Measurements from ENCODE around the gene FAM98C. TPM values are rescaled to one million over a fixed set of nuclear protein-coding genes. Genes with fewer than 3 reads are reported as not detected.

Gene FAM98C
- total RNA-seq, 6 experiments from 2014 or later: 7.6 to 19.8 (median 9.8) TPM

GRCh38 chr19:38367041-38367440, 35.9 kb upstream of the FAM98C start:
- Histone ChIP-seq H3K9me3 (no peaks in the 10 kb centered on the region), H3K4me3 (no peak overlapping the region), H3K27me3 (peaks cover 0 to 11% of the 10 kb centered on the region in 2 donors), H3K27ac (no peak overlapping the region), H3K36me3 (no peaks in the 10 kb centered on the region), H3K4me1 (peaks cover 0 to 8% (median 0%) of the 10 kb centered on the region in 4 donors)
- DNase-seq (no peak), ATAC-seq (no peak)
- TF ChIP-seq POLR2A (IDR thresholded peaks at IDR 0.05): no peak
- no peak for TF ChIP-seq CTCF (IDR thresholded peaks at IDR 0.05)
- intact Hi-C loops (cut with DNase I): no loop called here
- WGBS (ENCODE audit: insufficient coverage, low coverage, low lambda C conversion rate, missing lambda C conversion rate): 64% methylated on average over 5 of the region's 12 CpGs

- Histone ChIP-seq H3K27ac (no peak overlapping the region), H3K27me3 (no peaks in the 10 kb centered on the region), H3K4me3 (no peak overlapping the region), H3K4me1 (no peaks in the 10 kb centered on the region), H3K36me3 (no peaks in the 10 kb centered on the region), H3K9me3 (no peaks in the 10 kb centered on the region)
- intact Hi-C loops (cut with DNase I): no loop called here
- ATAC-seq: no peak
- TF ChIP-seq CTCF (IDR thresholded peaks at IDR 0.05) (no peak), POLR2A (IDR thresholded peaks at IDR 0.05) (no peak)
- WGBS (ENCODE audit: insufficient coverage, low coverage, low lambda C conversion rate, missing lambda C conversion rate): 58% methylated on average over 2 of the region's 2 CpGs
- DNase-seq: no peak
Observed at GRCh38 chr19:38369584-38369983, 33.3 kb upstream of the FAM98C start.

DNA sequence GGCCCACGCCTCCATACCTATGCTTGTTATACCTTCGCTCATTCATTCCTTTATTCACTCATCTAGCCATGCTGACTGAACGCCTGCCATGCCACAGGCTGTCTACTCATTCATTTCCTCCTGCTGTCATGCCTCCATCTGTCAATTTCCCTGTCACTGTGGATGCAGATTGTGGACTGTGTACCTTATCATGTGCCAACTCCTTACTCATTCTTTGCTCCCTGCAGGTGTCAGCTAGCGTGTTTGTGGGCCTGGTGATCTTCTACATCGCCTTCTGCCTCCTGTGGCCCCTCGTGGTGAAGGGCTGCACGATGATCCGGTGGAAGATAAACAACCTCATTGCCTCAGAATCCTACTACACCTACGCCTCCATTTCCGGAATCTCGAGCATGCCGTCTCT, 32.6 kb upstream of the FAM98C start:
- 47% methylated on average over 6 of the region's 12 CpGs for WGBS (ENCODE audit: insufficient coverage, low coverage, low lambda C conversion rate, missing lambda C conversion rate)
- Histone ChIP-seq H3K27ac (no peak overlapping the region), H3K36me3 (no peaks in the 10 kb centered on the region), H3K27me3 (no peaks in the 10 kb centered on the region), H3K4me1 (peaks cover 0 to 2% (median under 1%) of the 10 kb centered on the region in 4 donors), H3K4me3 (no peak overlapping the region), H3K9me3 (no peaks in the 10 kb centered on the region)
- no peak for DNase-seq
- ATAC-seq: no peak
- TF ChIP-seq CTCF (IDR thresholded peaks at IDR 0.05) (no peak), POLR2A (IDR thresholded peaks at IDR 0.05) (no peak)
- intact Hi-C loops (cut with DNase I): no loop called here

DNA sequence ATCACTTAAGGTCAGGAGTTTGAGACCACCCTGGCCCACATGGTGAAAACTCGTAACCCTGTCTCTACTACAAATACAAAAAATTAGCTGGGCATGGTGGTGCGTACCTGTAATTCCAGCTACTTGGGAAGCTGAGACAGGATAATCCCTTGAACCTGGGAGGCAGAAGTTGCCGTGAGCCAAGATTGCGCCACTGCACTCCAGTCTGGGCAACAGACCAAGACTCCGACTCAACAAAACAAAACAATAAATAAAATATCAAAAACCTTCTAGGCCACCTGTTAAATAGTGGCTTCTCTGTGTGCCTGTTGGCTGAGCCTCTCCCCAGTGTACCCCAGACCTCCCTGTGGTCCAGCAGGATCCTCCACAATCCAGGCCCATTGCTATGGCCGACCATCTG, 31.8 kb upstream of the FAM98C start:
- H3K4me3 ChIP-seq: no peak overlapping the region
- no peaks in the 10 kb centered on the region for H3K9me3 ChIP-seq
- 61% methylated on average over 4 of the region's 6 CpGs for WGBS (ENCODE audit: insufficient coverage, low coverage, low lambda C conversion rate, missing lambda C conversion rate)
- peaks cover 0 to 8% (median 3%) of the 10 kb centered on the region in 4 donors for H3K4me1 ChIP-seq
- intact Hi-C loops (cut with DNase I): no loop called here
- no peaks in the 10 kb centered on the region for H3K27me3 ChIP-seq
- no peak for TF ChIP-seq CTCF (IDR thresholded peaks at IDR 0.05)
- TF ChIP-seq POLR2A (IDR thresholded peaks at IDR 0.05): no peak
- DNase-seq: no peak
- no peak for ATAC-seq
- H3K27ac ChIP-seq: no peak overlapping the region
- H3K36me3 ChIP-seq: no peaks in the 10 kb centered on the region

DNA sequence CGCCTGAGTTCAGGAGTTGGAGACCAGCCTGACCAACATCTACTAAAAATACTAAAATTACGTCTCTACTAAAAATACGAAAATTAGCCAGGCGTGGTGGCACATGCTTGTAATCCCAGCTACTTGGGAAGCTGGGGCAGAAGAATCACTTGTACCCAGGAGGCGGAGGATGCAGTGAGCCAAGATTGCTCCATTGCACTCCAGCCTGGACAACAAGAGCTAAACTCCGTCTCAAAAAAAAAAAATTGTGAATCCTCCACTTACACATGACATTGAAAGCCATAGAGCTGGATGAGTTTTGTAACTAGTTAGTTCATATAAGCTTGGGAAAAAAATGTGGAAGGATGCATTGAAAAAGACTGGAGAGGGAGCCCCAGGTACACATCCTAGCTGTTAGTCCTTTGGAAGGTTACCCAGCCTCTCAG, 29.0 kb upstream of the FAM98C start:
- Histone ChIP-seq H3K4me3 (peak overlapping the region; percentile 32 to 82 (median 81)), H3K36me3 (peaks cover 0 to 4% (median under 1%) of the 10 kb centered on the region in 4 donors), H3K4me1 (peaks cover 0 to 8% (median 3%) of the 10 kb centered on the region in 4 donors), H3K9me3 (no peaks in the 10 kb centered on the region), H3K27ac (peak overlapping the region; percentile 43 to 58 (median 57)), H3K27me3 (no peaks in the 10 kb centered on the region)
- intact Hi-C loops (cut with DNase I): no loop called here
- WGBS (ENCODE audit: insufficient coverage, low coverage, low lambda C conversion rate, missing lambda C conversion rate): 65% methylated on average over 6 of the region's 6 CpGs
- DNase-seq (no peak), ATAC-seq (no peak)
- TF ChIP-seq POLR2A (IDR thresholded peaks at IDR 0.05): no peak
- no peak for TF ChIP-seq CTCF (IDR thresholded peaks at IDR 0.05)

Measured in right lobe of liver (tissue), 6 donors.